Measurements from ENCODE around the gene ZNF724. TPM values are rescaled to one million over a fixed set of nuclear protein-coding genes. Genes with fewer than 3 reads are reported as not detected.
"Not testable (repeated sequence)": the region's sequence is repeated elsewhere in the genome, so short reads cannot be mapped to it uniquely, and the experiment has no call there.

The ZNF724 gene
- total RNA-seq, 1 donor from 2014 or later = 6.1 TPM

- H3K4me1 ChIP-seq (ENCODE audit: insufficient read depth, low read length) = no peaks in the 10 kb centered on the region
- no peaks in the 10 kb centered on the region for H3K4me1 Mint-ChIP-seq (ENCODE audit: low read depth, unreplicated experiment)
- FAIRE-seq (no peak), DNase-seq (ENCODE audit: low read depth) (peak; percentile 5)
- H3K27ac Mint-ChIP-seq (ENCODE audit: unreplicated experiment) = no peak overlapping the region
- H4K20me1 ChIP-seq (ENCODE audit: insufficient read depth, low read length) = no peaks in the 10 kb centered on the region
- peaks cover 11% of the 10 kb centered on the region for H3K9me3 Mint-ChIP-seq (ENCODE audit: unreplicated experiment)
- no peak overlapping the region for H3K9ac ChIP-seq (ENCODE audit: low read length)
- H3K4me2 ChIP-seq (ENCODE audit: low read length) = no peak overlapping the region
- H3K79me2 ChIP-seq (ENCODE audit: insufficient read depth, low read length) = no peaks in the 10 kb centered on the region
- H2AFZ ChIP-seq (ENCODE audit: low read depth, low read length) = no peak overlapping the region
- no peaks in the 10 kb centered on the region for H3K36me3 ChIP-seq (ENCODE audit: insufficient read depth, low read length)
- TF ChIP-seq CTCF (IDR thresholded peaks at IDR 0.05; ENCODE audit: insufficient read depth, low read depth, low read length) (peak; percentile 31), EZH2 (IDR thresholded peaks at IDR 0.05; ENCODE audit: insufficient read depth, low read length) (no peak)
- no peak overlapping the region for H3K4me3 ChIP-seq (ENCODE audit: insufficient read depth, low read depth, low read length)
- no peaks in the 10 kb centered on the region for H3K36me3 Mint-ChIP-seq (ENCODE audit: low read depth, unreplicated experiment)
- H3K4me3 Mint-ChIP-seq (ENCODE audit: unreplicated experiment) = no peak overlapping the region
- H3K27me3 ChIP-seq (ENCODE audit: insufficient read depth, low read length) = no peaks in the 10 kb centered on the region
- H3K9me3 ChIP-seq (ENCODE audit: insufficient read depth, low read depth, low read length) = no peaks in the 10 kb centered on the region
- no peak overlapping the region for H3K27ac ChIP-seq (ENCODE audit: low read depth, low read length)
- H3K27me3 Mint-ChIP-seq (ENCODE audit: low read depth, unreplicated experiment) = no peaks in the 10 kb centered on the region
Measured at GRCh38 chr19:23283925-23284324, 33.7 kb upstream of the ZNF724 start.

- Histone ChIP-seq H3K36me3 (ENCODE audit: insufficient read depth, low read length) (no peaks in the 10 kb centered on the region), H3K9ac (ENCODE audit: low read length) (no peak overlapping the region), H3K79me2 (ENCODE audit: insufficient read depth, low read length) (no peaks in the 10 kb centered on the region), H2AFZ (ENCODE audit: low read depth, low read length) (no peak overlapping the region), H3K4me3 (ENCODE audit: insufficient read depth, low read depth, low read length) (no peak overlapping the region), H3K27me3 (ENCODE audit: insufficient read depth, low read length) (no peaks in the 10 kb centered on the region), H3K4me2 (ENCODE audit: low read length) (no peak overlapping the region), H4K20me1 (ENCODE audit: insufficient read depth, low read length) (no peaks in the 10 kb centered on the region), H3K4me1 (ENCODE audit: insufficient read depth, low read length) (no peaks in the 10 kb centered on the region), H3K27ac (ENCODE audit: low read depth, low read length) (no peak overlapping the region), H3K9me3 (ENCODE audit: insufficient read depth, low read depth, low read length) (no peaks in the 10 kb centered on the region)
- no peak overlapping the region for H3K4me3 Mint-ChIP-seq (ENCODE audit: unreplicated experiment)
- FAIRE-seq (no peak), DNase-seq (ENCODE audit: low read depth) (no peak)
- no peak for TF ChIP-seq CTCF (IDR thresholded peaks at IDR 0.05; ENCODE audit: insufficient read depth, low read depth, low read length)
- no peak for TF ChIP-seq EZH2 (IDR thresholded peaks at IDR 0.05; ENCODE audit: insufficient read depth, low read length)
- H3K36me3 Mint-ChIP-seq (ENCODE audit: low read depth, unreplicated experiment) = no peaks in the 10 kb centered on the region
- H3K27me3 Mint-ChIP-seq (ENCODE audit: low read depth, unreplicated experiment) = no peaks in the 10 kb centered on the region
- H3K9me3 Mint-ChIP-seq (ENCODE audit: unreplicated experiment) = peaks cover 18% of the 10 kb centered on the region
- H3K4me1 Mint-ChIP-seq (ENCODE audit: low read depth, unreplicated experiment) = no peaks in the 10 kb centered on the region
- H3K27ac Mint-ChIP-seq (ENCODE audit: unreplicated experiment) = no peak overlapping the region
Measured at GRCh38 chr19:23281663-23282276, 31.6 kb upstream of the ZNF724 start.

- H3K27ac Mint-ChIP-seq (ENCODE audit: unreplicated experiment); H3K9me3 Mint-ChIP-seq (ENCODE audit: unreplicated experiment); FAIRE-seq; H3K9me3 ChIP-seq (ENCODE audit: insufficient read depth, low read depth, low read length); H3K27ac ChIP-seq (ENCODE audit: low read depth, low read length); H3K27me3 Mint-ChIP-seq (ENCODE audit: low read depth, unreplicated experiment); H3K79me2 ChIP-seq (ENCODE audit: insufficient read depth, low read length); H3K36me3 ChIP-seq (ENCODE audit: insufficient read depth, low read length); H3K4me1 Mint-ChIP-seq (ENCODE audit: low read depth, unreplicated experiment); H3K4me3 Mint-ChIP-seq (ENCODE audit: unreplicated experiment); H3K4me1 ChIP-seq (ENCODE audit: insufficient read depth, low read length); H3K36me3 Mint-ChIP-seq (ENCODE audit: low read depth, unreplicated experiment); H3K9ac ChIP-seq (ENCODE audit: low read length); H3K27me3 ChIP-seq (ENCODE audit: insufficient read depth, low read length); H4K20me1 ChIP-seq (ENCODE audit: insufficient read depth, low read length); DNase-seq (ENCODE audit: low read depth); H3K4me2 ChIP-seq (ENCODE audit: low read length); H3K4me3 ChIP-seq (ENCODE audit: insufficient read depth, low read depth, low read length); H2AFZ ChIP-seq (ENCODE audit: low read depth, low read length): not testable (repeated sequence)
Measured at GRCh38 chr19:23278118-23278517, 27.9 kb upstream of the ZNF724 start.

Measured in astrocyte (in vitro differentiated cells and primary cell).